ENCODE measurements around the gene NRSN1.

DNA sequence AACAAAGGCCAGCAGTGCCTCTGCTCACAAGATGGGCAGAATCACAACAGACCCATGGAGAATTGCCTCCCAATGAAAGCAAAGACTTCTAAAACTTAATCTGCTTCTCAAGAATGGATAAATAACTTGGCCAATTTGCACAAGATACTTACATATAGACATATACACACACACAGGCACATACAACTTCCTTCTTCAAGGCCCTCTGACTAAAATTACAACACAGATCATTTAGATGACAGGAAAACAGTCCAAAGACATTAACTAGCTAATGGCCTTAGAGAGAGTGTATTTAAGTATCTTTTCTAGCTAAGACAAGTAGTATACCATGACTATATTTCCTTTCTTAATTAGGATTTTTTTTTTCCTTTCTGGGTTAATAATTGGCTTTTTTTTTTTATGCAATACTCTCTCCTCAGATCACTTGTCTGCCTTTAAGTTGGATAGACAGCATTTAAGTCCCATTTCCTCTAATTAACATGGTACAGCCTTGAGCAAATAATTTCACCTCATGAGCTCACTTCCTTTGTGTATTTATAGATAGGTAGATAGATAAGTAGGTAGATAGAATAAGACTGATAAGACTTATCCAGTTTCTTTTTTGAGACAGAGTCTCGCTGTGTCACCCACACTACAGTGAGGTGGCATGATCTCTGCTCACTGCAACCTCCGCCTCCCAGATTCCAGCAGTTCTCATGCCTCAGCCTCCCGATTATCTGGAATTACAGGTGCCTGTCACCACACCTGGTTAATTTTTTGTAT is 70.0 kb downstream of the NRSN1 start:
- TF ChIP-seq, protein P1, sequence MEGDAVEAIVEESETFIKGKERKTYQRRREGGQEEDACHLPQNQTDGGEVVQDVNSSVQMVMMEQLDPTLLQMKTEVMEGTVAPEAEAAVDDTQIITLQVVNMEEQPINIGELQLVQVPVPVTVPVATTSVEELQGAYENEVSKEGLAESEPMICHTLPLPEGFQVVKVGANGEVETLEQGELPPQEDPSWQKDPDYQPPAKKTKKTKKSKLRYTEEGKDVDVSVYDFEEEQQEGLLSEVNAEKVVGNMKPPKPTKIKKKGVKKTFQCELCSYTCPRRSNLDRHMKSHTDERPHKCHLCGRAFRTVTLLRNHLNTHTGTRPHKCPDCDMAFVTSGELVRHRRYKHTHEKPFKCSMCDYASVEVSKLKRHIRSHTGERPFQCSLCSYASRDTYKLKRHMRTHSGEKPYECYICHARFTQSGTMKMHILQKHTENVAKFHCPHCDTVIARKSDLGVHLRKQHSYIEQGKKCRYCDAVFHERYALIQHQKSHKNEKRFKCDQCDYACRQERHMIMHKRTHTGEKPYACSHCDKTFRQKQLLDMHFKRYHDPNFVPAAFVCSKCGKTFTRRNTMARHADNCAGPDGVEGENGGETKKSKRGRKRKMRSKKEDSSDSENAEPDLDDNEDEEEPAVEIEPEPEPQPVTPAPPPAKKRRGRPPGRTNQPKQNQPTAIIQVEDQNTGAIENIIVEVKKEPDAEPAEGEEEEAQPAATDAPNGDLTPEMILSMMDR (IDR thresholded peaks at IDR 0.05) = no peak
- no peak for TF ChIP-seq POLR2A (IDR thresholded peaks at IDR 0.05)
